Iris pigment epithelial cell (primary cell): ENCODE results near the gene VPS41.

Experiments
- DNase-seq: peaks from one replicate; pipeline ENCODE4 v3.0.0-alpha.2; 2011; ENCODE audit warnings: low read depth

The VPS41 gene

DNA sequence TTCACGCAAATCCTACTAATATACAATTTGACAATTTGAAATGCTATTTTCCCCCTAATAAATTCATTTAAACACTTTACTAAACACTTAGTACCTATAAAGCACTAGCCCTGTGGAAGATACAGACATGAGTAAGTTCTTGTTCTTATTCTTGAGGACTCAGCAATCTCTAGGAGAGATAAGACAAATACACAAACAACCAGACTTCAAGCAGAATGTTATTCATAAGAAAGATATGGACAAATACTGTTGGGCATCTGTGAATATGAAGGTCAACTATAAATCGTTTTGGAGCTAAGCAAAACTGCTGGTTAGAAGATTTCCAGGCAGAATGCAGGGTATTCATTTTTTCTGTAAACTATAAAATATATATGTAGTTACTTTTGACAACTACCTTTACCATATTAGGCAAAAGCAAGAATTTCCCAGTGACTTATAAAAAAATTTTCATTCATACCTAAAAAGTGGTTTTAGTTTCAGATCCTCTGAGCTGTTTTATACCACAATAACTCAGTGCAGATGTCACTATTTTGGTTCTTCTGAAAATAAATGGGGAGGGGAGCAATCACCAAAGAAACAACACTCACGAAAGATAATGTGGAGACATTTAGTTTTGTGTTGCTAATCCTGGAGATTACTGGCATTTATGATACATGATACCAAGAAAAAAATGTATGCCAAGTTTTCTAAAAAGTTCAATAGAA is 3.8 kb downstream of the VPS41 start:
- DNase-seq = peak; percentile 68

DNA sequence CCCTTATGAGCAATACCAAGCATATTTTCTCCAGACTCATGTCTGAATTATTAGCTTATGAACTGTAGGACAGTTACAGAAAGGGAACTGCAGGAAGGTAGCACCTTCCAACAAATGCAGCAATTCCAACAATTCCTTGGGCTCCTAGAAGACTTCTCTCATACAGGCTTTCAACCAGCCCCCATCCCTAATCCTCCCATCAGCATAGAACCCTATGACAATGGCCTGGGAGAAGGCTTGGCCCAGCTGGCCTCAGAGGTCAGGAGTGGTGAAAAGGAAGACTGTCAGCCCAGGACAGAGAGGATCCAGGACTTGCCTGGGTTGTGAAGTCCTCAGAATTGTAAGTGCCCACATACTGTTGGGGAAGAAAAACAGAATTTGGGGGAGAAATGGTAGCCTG is 5.9 kb downstream of the VPS41 start:
- DNase-seq = no peak

DNA sequence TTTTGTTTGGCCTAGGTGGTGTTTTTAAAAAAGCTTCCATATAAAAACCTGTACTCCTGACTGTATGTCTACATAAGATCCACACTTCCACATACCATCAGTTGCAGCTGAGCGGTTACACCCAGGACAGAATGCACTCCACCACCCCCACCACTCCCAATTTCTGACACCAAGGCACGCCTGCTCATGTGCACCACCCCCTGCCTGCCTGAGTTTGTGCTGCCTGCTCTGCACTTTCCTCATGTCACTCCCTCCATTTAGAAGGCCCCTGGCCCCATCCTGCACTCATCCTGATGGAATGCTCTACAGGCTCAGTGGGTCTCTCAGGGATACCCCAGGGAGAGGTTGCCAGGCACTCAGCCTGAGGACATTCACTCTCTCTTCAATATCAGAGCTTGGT is 6.5 kb downstream of the VPS41 start:
- DNase-seq = no peak

DNA sequence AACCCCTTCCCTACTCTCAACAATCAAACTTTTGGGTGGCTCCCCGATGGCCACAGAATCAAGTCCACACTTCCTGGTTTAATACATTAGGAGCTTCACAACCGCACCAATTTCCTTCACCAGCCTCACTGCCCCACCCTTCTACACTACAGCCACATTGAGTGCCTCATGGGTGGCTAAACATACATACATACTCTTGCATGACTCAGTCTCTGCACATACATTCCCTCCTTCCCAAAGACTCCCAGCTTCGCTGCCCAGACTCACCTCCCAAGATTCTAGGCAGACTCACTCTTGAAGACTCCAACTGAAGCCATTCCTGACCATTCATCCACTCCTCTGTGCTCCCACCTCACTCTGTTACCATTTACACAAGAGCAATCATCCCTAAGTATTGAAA is 15.9 kb downstream of the VPS41 start:
- peak; percentile 23 for DNase-seq

DNA sequence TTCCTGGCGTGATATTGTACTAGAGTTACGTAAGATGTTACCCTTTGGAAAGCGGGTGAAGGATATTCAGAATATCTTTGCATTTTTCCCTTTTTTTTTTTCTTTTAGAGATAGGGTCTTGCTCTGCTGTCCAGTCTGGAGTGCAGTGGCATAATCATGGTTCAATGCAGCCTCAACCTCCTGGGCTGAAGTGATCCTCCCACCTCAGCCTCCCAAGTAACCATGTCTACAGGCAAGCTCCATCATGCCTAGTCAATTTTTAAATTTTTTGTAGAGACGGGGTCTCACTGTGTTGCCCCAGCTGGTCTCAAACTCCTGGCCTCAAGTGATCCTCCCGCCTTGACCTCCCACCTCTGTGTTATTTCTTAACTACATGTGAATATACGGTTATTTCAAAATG is 18.4 kb downstream of the VPS41 start:
- no peak for DNase-seq

DNA sequence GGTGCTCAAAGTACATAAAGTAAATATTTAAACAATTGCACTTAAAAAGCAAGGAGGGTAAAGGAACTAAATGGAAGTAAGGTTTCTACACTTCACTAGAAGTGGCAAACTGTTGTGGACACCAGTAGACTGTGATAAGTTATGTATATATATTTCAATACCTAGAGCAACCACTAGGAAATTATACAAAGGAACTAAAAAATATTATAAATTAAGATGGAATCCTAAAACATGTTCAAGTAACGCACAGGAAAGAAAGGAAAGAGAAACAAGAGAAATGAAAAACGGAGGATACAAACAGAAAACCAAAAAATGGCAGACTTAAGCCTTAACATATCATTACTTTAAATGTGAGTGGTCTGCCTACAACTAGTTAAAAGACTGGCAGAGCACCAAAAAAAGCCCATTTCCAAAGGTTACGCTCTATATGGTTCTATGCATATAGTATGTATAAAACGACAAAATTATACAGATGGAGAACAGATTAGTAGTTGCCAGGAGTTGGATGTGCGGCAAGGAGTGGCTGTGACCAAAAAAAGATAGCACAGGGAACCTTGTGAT is 19.0 kb downstream of the VPS41 start:
- DNase-seq = no peak

DNA sequence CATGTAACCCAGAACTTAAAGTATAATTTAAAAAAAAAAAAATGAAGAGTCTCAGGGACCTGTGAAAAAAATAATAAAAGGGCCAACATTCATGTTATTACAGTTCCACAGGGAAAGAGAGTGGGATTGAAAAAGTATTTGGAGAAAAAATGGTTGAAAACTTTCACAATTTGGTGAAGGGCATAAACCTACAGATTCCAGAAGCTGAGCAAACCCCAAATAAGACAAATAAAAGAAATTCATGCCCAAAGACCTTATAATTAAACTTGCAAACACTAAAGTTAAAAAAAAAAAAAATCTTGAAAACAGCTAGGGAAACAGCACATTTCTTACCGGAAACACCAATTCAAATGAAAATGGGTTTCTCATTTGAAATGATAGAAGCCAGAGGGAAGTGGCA is 19.9 kb downstream of the VPS41 start:
- no peak for DNase-seq

DNA sequence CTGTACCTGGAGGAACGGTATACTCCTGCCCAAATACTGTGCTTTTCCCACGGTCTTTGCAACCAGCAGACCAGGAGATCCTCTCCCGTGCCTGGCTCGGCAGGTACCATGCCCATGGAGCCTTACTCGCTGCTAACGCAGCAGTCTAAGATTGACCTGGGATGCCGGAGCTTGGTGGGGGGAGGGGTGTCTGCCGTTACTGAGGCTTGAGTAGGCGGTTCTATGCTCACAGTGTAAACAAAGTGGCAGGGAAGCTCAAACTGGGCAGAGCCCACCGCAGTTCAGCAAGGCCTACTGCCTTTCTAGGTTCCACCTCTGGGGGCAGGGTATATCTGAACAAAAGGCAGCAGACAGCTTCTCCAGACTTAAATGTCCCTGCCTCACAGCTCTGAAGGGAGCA is 22.7 kb downstream of the VPS41 start:
- DNase-seq = no peak

DNA sequence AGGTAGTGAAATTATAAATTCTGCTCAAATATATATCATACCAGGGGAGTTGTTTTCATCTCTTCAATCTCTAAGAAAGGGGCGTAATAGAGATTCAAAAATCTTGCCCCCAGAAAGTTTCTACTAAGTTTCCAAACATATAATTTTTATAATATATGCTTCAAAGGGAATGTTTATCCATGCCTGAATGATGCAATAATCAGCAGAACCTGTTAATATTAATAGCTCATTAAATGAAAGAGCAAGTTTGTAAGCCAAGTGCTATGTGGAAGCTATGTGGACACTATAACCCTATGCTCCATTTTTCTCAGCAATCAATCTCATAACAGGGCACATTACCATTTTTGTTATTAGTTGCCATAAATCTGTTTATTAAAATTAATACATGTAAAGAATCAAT is 25.3 kb downstream of the VPS41 start:
- no peak for DNase-seq

DNA sequence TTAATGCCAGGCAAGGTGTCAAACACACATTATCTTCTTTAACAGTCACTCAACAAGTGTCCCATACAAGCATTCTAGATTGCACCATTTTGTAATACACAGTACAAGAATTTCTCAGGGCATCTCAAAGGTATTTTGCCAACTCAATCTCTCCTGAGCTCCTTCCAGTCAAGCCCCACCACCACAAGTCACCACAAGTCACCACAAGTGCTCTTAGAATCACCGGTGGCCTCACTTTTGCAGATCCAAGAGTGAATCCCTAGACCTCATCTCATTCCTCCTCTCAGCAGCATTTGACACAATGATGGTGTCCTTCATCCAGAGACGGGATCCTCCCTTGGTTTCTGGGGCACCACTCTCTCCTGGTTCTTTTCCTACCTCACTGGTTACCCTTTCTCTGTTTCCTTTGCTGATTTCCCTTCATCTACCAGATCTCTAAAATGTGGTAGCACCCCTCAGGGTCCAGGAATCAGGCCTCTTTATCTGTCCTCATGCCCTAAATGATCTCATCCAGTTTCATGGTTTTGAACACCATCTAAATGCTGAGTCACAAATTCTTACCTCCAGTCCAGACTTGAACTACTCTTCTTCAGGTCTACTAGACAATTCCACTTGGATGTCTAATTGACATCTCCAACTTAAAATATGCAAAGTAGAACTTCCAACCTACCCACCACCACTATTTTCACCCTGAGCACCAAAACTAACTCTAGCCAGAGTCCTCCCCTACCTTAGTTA is 26.9 kb downstream of the VPS41 start:
- DNase-seq = no peak

DNA sequence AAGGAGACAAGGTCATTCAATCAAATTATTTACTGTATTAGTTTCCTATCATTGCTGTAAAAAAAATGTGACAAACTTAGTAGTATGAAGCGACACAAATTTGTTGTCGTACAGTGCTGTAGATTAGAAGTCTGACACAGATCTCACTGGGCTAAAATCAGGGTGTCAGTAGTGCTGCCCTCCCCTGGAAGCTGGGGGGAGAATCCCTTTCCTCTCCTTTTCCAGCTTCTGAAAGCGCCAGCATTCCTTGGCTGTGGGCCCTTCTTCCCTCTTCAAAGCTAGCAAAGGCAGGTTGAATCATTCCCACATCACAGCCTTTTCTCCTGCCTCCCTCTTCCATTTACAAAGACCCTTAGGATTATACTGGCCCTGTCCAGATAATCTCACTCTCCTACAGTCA is 28.0 kb downstream of the VPS41 start:
- no peak for DNase-seq

DNA sequence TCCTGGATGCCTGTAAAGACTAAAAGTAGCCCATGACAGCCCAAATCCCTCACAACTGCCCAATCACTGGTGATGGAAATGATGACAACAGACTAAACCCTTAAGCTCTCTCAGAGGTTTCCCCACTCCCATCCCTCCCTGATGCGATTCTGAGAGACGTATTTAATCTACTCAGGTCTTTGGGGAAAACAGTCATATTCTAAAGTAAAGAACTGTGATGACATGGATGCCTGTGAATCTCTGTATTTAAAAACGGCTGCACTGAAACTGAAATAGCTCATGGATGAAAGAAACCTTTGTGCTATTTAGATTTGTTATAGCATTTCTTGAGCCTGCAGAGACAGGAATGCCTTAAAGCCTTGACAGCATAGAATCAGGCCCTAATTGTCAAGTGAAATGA is 28.5 kb downstream of the VPS41 start:
- DNase-seq = no peak

DNA sequence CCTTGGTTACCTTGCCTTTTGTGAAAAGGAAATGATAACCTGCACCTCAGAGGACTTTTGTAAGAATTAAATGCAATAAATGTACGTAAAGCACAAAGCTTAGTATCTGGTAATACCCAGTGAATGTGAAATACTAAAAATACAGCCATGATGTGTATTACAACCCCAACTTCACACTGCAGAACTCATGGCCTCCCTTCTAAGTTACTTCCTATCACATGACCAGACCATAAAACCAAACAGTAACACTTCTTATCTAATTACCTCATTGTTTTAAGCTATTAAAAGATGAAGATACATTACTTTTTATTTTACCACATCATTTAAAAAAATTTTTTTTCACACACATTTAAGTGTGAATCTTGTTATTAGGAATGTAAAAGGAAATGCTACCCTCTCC is 29.0 kb downstream of the VPS41 start:
- no peak for DNase-seq

DNA sequence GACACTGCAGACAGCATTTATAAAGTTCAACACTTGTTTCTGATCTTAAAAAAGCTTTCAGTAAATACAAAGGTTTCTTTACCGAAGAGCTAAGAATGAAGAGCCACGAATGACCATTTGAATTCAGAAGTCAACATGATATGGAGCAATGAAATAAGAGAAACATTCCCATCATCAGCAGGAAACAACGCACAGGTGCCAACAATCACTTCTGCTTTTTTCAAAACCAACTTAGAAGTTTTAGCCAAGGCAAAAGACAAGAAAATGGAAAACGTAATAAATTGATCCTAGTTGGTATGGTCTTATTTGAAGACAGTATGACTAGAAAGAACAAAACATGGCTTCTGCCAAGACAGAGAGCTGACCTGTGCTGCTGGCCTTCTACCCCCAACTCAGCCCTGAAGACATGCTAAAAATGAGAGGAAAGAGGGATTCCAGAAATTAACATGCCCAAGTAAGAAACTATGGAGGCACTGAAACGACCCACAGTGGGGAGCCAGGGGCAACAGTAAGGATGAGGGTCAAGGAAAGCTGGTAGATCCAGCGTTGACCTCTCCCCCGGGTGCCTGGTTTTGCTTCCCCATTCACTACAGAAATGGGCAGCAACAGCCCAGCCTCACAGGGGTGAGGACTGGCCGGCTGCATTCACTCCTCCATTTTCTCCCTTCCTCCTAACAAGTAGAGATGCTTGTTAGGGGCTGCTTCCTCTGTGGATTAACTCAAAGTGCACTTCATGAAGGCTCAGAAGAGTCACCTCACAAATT is 30.1 kb downstream of the VPS41 start:
- DNase-seq = no peak

DNA sequence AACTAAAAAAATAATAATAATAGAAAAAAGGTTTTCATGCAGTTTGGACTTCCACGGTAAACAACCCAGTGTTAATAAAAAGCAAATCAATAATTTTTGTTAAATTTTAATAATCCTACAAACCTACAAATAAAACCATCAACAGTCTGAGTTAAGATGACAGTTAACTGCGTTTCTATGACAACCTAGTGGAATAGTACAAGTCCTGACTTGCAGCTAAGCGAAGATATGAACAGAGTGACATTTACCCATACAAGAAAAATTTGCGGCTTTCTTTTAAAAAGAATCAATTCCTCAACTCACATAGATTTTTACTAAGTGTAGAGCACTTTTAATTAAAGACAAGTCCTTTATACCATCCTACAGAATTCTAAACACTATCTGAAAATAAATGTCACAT is 35.6 kb downstream of the VPS41 start:
- no peak for DNase-seq

DNA sequence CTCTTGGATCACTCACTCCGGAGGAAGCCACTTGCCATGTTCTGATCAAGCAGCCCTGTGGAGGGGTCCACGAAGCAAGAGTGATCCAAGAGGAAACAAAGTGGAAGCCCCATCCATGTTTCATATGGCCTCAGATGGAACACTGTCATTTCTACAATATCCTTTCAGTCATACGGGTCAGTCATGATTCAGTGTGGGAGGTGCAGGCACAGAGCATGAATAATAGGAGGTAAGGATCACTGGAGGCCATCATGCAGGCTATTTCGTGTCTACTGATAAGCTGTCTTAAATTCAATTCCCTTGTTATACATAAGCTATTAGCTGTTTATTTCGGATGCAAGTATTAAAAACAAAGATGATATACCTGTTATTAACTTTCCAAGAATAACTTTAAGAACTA is 36.8 kb downstream of the VPS41 start:
- no peak for DNase-seq

DNA sequence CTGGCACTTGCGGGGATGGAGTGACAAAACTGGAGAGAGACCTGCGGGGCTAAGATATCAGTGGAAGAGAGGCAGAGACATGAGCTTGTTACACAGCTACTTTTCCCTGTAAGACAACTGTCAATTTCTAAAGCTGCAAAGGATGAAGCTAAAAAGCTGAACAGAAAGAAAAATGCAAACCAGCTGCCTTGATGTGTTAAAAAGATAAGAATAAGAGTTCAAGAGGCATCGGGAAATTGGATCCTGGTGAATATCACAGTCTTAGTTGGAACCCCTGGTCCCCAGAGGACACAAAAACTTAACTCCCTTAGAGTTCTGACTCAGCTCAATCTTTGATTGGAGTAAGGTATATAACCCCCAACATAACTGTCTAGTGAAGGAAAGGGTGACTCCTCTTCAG is 38.8 kb downstream of the VPS41 start:
- DNase-seq = no peak

DNA sequence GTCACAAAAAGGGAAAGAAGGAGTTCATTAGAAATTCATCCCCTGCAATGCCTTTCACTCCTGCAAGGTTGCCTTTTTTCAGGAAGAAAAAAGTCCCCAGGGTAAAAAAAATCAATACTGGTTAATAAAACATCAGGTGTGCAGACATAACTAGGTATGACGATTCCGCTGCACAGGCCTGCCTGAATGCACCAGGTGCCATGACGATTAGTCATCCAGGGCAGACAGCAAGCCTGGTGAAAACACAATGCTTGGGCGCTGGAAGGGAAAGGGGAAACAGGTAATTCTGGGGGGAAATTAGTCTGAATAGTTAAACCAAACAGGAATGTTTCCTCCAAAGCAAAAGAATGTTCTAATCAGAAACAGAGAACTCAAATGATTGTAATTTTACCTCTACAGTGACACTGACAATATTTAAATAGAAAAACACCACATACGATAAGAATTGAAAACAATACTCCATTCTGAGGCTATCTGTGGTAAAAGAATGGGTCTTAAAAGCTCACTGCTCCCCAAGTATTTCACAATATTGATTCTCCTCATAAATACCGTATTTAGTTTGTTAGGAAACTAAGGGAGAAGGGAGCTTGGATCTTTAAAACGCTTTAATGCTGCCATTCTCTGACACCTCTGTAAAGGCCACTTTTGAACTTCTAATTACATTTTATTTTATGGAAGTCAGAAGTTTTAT is 45.2 kb downstream of the VPS41 start:
- DNase-seq = no peak

DNA sequence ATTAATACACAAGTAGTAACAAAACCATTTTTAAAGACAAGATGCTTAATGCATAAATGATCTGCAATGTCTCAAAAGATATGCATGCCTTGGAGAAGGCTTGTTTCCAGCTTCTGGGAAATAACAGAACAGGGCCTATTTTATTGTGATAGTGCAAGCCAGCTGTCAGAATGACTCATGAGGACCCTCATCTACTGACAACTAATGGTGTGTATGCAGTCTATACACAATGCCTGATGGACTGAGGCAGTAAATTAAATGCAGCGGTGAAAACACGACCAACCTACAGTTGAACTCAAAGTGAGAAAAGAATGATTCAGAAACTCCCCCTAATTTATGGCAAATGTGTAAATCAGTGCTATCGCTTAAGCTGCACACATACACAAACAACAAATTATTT is 46.3 kb downstream of the VPS41 start:
- no peak for DNase-seq

DNA sequence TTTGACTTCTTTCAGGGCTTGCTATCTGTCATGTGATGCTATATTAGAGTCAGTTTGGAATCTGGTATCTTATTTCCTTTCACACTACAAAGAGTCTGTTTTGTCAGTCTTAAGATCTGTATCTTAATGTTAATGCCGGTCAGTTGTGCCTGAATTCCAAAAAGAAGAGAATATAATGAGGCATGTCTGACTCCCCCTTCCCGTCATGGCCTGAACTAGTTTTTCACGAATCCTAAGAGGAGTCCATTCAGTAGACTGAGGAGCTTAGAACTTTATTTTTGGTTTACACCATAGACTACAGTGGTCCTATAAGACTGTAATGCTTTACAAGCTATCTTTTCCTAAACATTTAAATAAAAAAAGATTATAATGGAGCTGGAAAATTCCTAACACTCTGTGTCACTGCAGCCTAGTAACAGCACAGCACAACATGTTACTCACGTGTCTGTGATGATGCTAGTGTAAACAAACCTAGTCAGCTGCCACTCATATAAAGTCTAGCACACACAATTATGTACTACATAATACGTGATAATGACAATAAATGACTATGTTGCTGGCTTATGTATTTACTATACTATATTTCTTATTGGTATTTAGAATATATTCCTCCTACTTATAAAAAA is 50.6 kb downstream of the VPS41 start:
- peak; percentile 82 for DNase-seq

DNA sequence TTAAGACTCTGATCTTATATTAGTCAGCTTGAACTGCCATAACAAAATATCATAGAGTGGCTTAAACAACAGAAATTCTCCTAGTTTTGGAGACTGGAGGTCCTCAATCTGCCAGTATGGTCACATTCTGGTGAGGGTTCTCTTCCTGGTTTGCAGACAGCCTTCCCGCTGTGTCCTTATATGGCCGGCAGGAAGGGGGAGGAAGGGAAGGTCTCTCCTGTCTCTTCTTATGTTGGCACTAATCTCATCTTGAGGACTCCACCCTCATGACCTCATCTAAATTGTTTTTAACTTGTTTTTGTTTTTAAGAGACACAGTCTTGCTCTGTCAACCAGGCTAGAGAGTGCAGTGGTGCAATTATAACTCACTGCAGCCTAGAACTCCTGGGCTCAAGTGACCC is 53.1 kb downstream of the VPS41 start:
- no peak for DNase-seq

DNA sequence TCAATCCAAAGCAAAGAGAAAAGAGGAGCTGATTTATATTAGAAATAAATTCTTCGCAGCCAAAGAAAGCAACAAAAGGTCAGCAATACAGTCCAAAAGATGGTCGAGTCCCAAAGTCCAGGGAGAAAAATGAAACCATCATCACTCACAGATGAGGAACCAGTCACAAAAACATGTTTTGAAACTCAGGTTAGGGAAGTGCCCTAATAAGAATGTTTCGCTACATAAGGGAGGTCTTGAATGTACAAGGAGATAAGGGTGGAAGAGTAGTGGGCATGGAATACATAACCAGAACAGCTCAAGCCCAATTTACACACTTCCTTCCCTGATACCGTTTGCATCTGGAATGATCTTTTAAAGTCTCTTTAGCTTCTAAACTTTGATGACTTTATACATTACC is 53.6 kb downstream of the VPS41 start:
- DNase-seq = no peak
